ENCODE measurements around the gene RHEBL1.

- TF ChIP-seq CTCF (IDR thresholded peaks at IDR 0.05; ENCODE audit: low read depth, low read length, missing input control) (no peak), HNF4A (conservative IDR thresholded peaks at IDR 0.05) (no peak), SP1 (IDR thresholded peaks at IDR 0.05) (no peak)
Measured at GRCh38 chr12:49051777-49052438, 17.9 kb downstream of the RHEBL1 start.
